KOPT-K1 (cell line): ENCODE data around the gene ANXA10.
"Not testable (repeated sequence)": the region's sequence is repeated elsewhere in the genome, so short reads cannot be mapped to it uniquely, and the experiment has no call there.

Experiments used
- H3K27ac ChIP-seq: fragments of 200-600 bp; sonication (generic); 2 replicates; pipeline ENCODE4 v1.5.1; 2016; ENCODE audit warnings: antibody characterized with exemption, mild to moderate bottlenecking, low read depth, low read length; ENCODE audit not compliant: poor library complexity, severe bottlenecking
- H3K36me3 ChIP-seq: fragments of 200-600 bp; sonication (generic); 2 replicates; pipeline ENCODE4 v1.5.1; 2017; ENCODE audit warnings: antibody characterized with exemption, mild to moderate bottlenecking, low read length, moderate library complexity; ENCODE audit not compliant: insufficient read depth
- H3K9me3 ChIP-seq: fragments of 200-600 bp; sonication (generic); 2 replicates; pipeline ENCODE4 v1.5.1; 2017; ENCODE audit warnings: antibody characterized with exemption, low read length, mild to moderate bottlenecking; ENCODE audit not compliant: insufficient read depth, poor library complexity, severe bottlenecking

The ANXA10 gene

GRCh38 chr4:168131196-168131595 is 38.9 kb downstream of the ANXA10 start:
- Histone ChIP-seq H3K36me3 (no peaks in the 10 kb centered on the region), H3K27ac (no peak overlapping the region), H3K9me3 (no peaks in the 10 kb centered on the region)

GRCh38 chr4:168134651-168135050 is 42.3 kb downstream of the ANXA10 start:
- no peaks in the 10 kb centered on the region for H3K9me3 ChIP-seq
- H3K36me3 ChIP-seq = no peaks in the 10 kb centered on the region
- no peak overlapping the region for H3K27ac ChIP-seq

GRCh38 chr4:168135860-168136259 is 43.5 kb downstream of the ANXA10 start:
- H3K27ac ChIP-seq, H3K9me3 ChIP-seq, H3K36me3 ChIP-seq: not testable (repeated sequence)

- H3K36me3 ChIP-seq, H3K27ac ChIP-seq, H3K9me3 ChIP-seq: not testable (repeated sequence)
Observed at GRCh38 chr4:168137695-168138094, 45.4 kb downstream of the ANXA10 start.

GRCh38 chr4:168138143-168138542 is 45.8 kb downstream of the ANXA10 start:
- no peaks in the 10 kb centered on the region for H3K9me3 ChIP-seq
- no peaks in the 10 kb centered on the region for H3K36me3 ChIP-seq
- H3K27ac ChIP-seq = no peak overlapping the region

- Histone ChIP-seq H3K9me3 (no peaks in the 10 kb centered on the region), H3K27ac (no peak overlapping the region), H3K36me3 (no peaks in the 10 kb centered on the region)
Observed at GRCh38 chr4:168139336-168139735, 47.0 kb downstream of the ANXA10 start.

GRCh38 chr4:168141733-168142132 is 49.4 kb downstream of the ANXA10 start:
- Histone ChIP-seq H3K36me3 (no peaks in the 10 kb centered on the region), H3K27ac (no peak overlapping the region), H3K9me3 (no peaks in the 10 kb centered on the region)

GRCh38 chr4:168143601-168144000 is 51.3 kb downstream of the ANXA10 start:
- Histone ChIP-seq H3K36me3 (no peaks in the 10 kb centered on the region), H3K27ac (no peak overlapping the region), H3K9me3 (no peaks in the 10 kb centered on the region)

GRCh38 chr4:168150420-168151050 is 58.2 kb downstream of the ANXA10 start:
- H3K9me3 ChIP-seq = no peaks in the 10 kb centered on the region
- no peaks in the 10 kb centered on the region for H3K36me3 ChIP-seq
- H3K27ac ChIP-seq = no peak overlapping the region

- Histone ChIP-seq H3K9me3 (no peaks in the 10 kb centered on the region), H3K27ac (no peak overlapping the region), H3K36me3 (no peaks in the 10 kb centered on the region)
Observed at GRCh38 chr4:168151327-168151726, 59.0 kb downstream of the ANXA10 start.

- no peaks in the 10 kb centered on the region for H3K9me3 ChIP-seq
- no peaks in the 10 kb centered on the region for H3K36me3 ChIP-seq
- H3K27ac ChIP-seq = no peak overlapping the region
Observed at GRCh38 chr4:168152837-168153500, 60.6 kb downstream of the ANXA10 start.

- no peaks in the 10 kb centered on the region for H3K9me3 ChIP-seq
- no peak overlapping the region for H3K27ac ChIP-seq
- no peaks in the 10 kb centered on the region for H3K36me3 ChIP-seq
Observed at GRCh38 chr4:168153596-168154440, 61.5 kb downstream of the ANXA10 start.

GRCh38 chr4:168154546-168155277 is 62.4 kb downstream of the ANXA10 start:
- Histone ChIP-seq H3K36me3 (no peaks in the 10 kb centered on the region), H3K27ac (no peak overlapping the region), H3K9me3 (no peaks in the 10 kb centered on the region)

GRCh38 chr4:168162604-168163003 is 70.3 kb downstream of the ANXA10 start:
- no peaks in the 10 kb centered on the region for H3K9me3 ChIP-seq
- H3K36me3 ChIP-seq = no peaks in the 10 kb centered on the region
- no peak overlapping the region for H3K27ac ChIP-seq

- Histone ChIP-seq H3K9me3 (no peaks in the 10 kb centered on the region), H3K27ac (no peak overlapping the region), H3K36me3 (no peaks in the 10 kb centered on the region)
Observed at GRCh38 chr4:168163106-168163505, 70.8 kb downstream of the ANXA10 start.
